NCI-H146 treated with DMSO at 0.1 percent for 48 hours (cell line): Measurements from ENCODE around the gene RNASE8.
"Not testable (repeated sequence)": the region's sequence is repeated elsewhere in the genome, so short reads cannot be mapped to it uniquely, and the experiment has no call there.

Experiments
- DNase-seq: peaks from one replicate; lab custom pipeline; 2025; ENCODE audit not compliant: unreplicated experiment; lab: John Stamatoyannopoulos, UW

RNASE8 gene

GRCh38 chr14:21029917-21030316 is 27.7 kb upstream of the RNASE8 start, which contains the start of gene TPPP2:
TPPP2 (plus strand) TSS chr14:21030217; CDS start chr14:21030582, 365 bp downstream.
- DNase-seq = no peak

DNA sequence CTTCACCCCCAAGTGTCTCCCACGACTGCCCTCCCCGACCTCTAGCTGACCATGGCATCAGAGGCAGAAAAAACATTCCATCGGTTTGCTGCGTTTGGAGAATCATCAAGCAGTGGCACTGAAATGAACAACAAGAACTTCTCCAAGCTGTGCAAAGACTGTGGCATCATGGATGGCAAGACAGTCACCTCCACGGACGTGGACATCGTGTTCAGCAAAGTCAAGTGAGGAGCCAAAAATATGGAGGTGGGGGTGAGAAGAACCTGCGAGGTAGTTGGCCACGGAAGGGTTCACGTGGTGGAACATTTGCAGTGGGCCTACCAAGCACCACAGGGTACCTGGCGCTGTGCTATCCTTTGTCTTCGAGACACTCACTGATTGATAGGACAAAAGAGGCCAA is 27.1 kb upstream of the RNASE8 start:
- DNase-seq = no peak

GRCh38 chr14:21032326-21033132 is 25.1 kb upstream of the RNASE8 start:
- no peak for DNase-seq

DNA sequence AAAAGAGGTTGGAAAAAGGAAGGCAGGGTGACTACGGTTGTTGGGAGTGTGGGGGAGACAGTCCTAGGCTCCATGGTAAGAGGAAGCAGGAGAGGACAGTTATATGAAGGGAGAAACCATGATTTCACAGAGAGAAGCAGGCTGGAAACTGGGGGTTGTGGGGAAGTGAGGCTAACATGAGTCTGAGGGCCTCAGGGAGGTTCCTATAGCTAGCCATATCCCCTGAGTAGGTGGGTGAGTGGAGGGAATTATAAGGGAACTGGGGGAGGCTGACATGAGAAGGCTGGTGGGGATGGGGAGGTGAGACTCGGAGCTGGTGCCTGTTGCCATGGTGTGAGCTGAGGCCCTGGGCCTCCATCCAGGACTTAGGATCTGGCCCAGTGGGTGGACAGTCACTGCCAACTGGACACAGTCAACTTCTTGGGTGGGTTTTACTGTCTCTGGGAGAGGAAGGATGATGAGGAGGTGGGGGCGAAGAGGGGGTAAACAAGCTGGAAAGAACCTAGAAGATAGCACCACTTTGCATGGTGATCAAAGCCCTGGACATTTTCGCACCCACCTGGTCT is 24.4 kb upstream of the RNASE8 start:
- DNase-seq = no peak

DNA sequence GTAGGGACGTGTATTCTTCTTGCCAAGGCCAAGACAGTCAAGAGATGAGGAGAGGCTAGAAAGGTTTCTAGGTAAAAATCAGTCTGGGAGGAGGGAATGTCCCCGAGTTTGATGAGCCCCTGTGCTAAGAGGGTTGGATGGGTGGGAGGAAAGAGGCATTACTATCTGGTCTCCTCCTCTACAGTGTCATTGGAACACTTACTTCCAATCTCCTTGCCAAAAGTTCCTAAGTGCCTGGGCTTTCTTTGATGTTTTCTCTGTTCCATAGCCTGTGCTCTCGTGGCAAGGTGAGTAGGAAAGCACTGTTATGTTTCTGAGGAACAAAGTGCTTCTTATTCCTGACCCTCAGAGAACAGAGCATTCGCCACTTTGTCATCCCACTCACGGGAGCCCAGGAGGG is 22.9 kb upstream of the RNASE8 start, which contains the start of gene RNASE13:
Gene RNASE13 (minus strand): TSS at position 101 of the 400 bp plus-strand sequence. CDS start 519 bp downstream, outside the sequence.
- DNase-seq = no peak

DNA sequence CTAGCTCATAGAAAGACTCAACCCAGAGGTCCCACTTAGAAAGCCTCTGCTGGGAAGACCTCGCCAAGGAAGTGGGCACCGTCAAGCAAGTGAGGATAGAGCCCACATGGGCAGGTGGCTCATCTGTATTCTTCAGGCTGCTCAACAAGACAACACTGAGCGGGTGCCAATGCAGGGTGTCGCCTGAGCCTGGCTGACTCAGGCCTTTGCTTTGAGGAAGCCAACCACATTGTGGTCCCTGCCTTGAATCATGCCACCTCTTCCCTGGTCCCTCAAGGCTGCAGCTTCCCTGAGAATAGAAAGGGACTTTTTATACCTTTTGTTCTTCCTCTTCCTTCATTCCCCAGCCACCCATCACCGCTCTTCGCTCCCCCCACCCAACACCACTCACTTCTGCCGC is 20.9 kb upstream of the RNASE8 start:
- no peak for DNase-seq

DNA sequence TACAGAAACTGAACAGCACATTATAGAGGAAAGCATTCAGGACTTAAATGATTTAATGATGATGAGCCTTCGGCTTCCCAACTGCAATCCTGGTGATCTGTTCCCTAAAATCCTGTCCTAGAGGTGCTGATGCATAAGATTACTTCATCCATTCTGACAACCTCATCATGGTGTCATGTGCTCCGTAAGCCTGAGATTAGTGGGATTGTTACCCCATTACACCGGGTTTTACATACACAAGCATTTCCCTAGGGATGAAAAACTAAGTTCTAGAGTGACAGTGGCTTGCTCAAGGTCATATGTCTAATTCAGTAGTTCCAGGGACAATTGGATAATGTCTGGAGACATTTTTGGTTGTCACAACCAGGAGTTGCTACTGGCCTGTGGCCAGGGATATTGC is 20.5 kb upstream of the RNASE8 start:
- no peak for DNase-seq

- DNase-seq = no peak
Observed at GRCh38 chr14:21038441-21039422, 18.9 kb upstream of the RNASE8 start.

- DNase-seq = no peak
Observed at GRCh38 chr14:21039585-21040369, 17.8 kb upstream of the RNASE8 start.

GRCh38 chr14:21040370-21040925 is 17.2 kb upstream of the RNASE8 start:
- no peak for DNase-seq

- not testable (repeated sequence) for DNase-seq
Observed at GRCh38 chr14:21040941-21041340, 16.7 kb upstream of the RNASE8 start.

GRCh38 chr14:21041676-21042433 is 15.8 kb upstream of the RNASE8 start, which contains the start of gene RNASE7:
RNASE7 (plus strand) TSS chr14:21042362; CDS start chr14:21042993, 631 bp downstream.
- DNase-seq = no peak

DNA sequence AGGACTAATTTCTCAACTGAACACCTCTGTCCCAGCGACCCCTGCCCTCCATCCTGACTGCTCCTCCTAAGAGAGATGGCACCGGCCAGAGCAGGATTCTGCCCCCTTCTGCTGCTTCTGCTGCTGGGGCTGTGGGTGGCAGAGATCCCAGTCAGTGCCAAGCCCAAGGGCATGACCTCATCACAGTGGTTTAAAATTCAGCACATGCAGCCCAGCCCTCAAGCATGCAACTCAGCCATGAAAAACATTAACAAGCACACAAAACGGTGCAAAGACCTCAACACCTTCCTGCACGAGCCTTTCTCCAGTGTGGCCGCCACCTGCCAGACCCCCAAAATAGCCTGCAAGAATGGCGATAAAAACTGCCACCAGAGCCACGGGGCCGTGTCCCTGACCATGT is 14.7 kb upstream of the RNASE8 start:
- DNase-seq = no peak

- no peak for DNase-seq
Observed at GRCh38 chr14:21043387-21043973, 14.1 kb upstream of the RNASE8 start.

DNA sequence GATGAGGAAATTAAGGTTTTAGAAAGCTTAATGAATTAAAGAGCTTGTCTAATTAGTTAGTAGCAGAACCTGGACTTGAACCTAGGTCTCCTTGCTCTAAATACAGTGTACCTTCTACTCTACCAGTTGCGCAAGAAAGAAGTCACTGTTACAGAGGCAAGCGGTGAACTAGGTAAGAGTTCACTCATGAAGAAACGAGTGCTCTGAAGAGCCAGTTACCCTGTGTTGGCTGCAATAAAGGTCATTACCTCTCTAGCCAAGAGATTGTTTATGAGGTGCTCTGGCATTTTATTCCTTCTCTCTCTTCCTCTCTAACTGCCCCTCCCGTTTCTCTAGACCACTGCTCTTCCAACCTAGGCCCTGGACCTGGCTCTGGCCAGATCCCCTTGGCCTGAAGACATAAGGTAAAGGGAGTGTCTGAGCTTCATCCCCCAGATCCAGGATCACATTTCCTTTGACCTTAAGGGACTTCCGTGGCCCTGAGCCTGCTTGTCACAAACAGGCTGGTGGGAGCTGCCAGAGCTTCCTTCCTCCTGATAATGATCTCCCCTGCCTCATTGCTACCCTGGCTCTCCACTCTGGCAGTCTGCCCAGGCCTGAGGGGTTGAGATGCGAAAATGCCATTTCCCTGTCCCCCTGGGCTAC is 13.5 kb upstream of the RNASE8 start:
- DNase-seq = no peak

DNA sequence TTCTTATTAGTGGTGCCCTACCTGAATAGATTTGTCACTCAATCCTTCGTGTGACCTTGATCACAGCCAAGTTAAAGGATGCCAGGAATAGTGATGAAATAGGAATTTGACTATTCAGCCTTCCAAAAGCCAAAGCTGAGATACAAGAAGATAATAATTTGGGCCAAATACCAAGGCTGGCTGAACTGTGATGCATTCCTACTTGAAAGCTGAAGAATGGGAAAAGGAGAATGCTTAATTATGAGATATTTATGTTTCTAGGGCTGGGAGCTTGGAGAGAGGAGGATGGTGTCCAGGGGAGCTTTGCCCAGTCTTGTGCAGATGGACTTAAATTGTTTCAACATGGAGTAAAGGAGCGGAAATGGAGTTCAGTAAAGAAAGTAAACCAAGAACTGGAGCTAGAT is 10.2 kb upstream of the RNASE8 start:
- no peak for DNase-seq

DNA sequence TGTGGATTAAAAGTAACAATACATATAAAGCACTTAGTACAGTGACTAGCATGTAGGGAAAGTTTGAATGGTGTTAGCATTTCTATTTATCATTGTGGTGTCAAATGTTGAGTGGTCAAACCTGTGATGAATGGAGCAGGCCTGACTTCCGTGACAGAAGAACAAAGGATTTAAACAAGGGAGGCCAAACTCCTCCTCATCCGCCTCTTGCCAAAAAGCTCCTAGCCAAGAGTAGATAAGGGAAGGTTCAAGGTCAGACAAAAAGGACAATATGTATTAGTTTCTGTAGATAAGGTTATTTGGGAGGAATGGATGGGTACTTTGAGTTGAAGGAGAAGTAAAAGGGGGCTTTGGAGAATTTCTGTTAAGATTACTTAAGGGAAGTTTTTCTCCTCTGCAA is 9.0 kb upstream of the RNASE8 start:
- DNase-seq = no peak

GRCh38 chr14:21049271-21049673 is 8.3 kb upstream of the RNASE8 start:
- no peak for DNase-seq

GRCh38 chr14:21050597-21050996 is 7.0 kb upstream of the RNASE8 start:
- no peak for DNase-seq
